HepG2 (cell line): ENCODE results near the gene CCDC57. TPM values are rescaled to one million over a fixed set of nuclear protein-coding genes. Genes with fewer than 3 reads are reported as not detected.

Experiments used
- AKAP8 ChIP-seq: sonication (generic); formaldehyde crosslinking; IDR thresholded peaks from 2 replicates; pipeline ENCODE4 v1.5.1; 2020; ENCODE audit warnings: mild to moderate bottlenecking, missing genetic modification reagents
- CENPT ChIP-seq: sonication (generic); formaldehyde crosslinking; IDR thresholded peaks from 2 replicates; pipeline ENCODE4 v1.8.0; 2022; ENCODE audit warnings: low read depth, mild to moderate bottlenecking, moderate library complexity, missing genetic modification reagents
- GLI4 ChIP-seq: sonication (generic); formaldehyde crosslinking; IDR thresholded peaks from 2 replicates; pipeline ENCODE4 v1.5.1; 2020; ENCODE audit warnings: missing genetic modification reagents, mild to moderate bottlenecking, moderate library complexity, borderline replicate concordance
- KDM3A ChIP-seq: IDR thresholded peaks from 2 replicates; pipeline ENCODE4 v1.6.1; 2018; ENCODE audit warnings: low read depth, missing compliant biosample characterization
- MLLT10 ChIP-seq: sonication (generic); formaldehyde crosslinking; IDR thresholded peaks from 2 replicates; pipeline ENCODE4 v1.4.0; 2020; ENCODE audit warnings: missing genetic modification reagents
- NFIB ChIP-seq: sonication (generic); formaldehyde crosslinking; IDR thresholded peaks from 2 replicates; pipeline ENCODE4 v1.9.0; 2021; ENCODE audit warnings: missing genetic modification reagents, mild to moderate bottlenecking, borderline replicate concordance
- PRPF4 ChIP-seq: fragments of 200-400 bp; formaldehyde crosslinking; IDR thresholded peaks from 2 replicates; pipeline ENCODE4 v1.6.1; 2016; ENCODE audit warnings: low read length, low read depth; ENCODE audit not compliant: poor library complexity, severe bottlenecking
- RBFOX2 ChIP-seq: fragments of 200-400 bp; formaldehyde crosslinking; IDR thresholded peaks from 2 replicates; pipeline ENCODE4 v1.6.1; 2017; ENCODE audit warnings: low read depth, mild to moderate bottlenecking, low read length
- REL ChIP-seq: sonication (generic); formaldehyde crosslinking; conservative IDR thresholded peaks from 2 replicates; pipeline ENCODE4 v1.8.0; 2022; ENCODE audit warnings: mild to moderate bottlenecking, missing genetic modification reagents, moderate library complexity
- SNRNP70 ChIP-seq: fragments of 200-400 bp; formaldehyde crosslinking; IDR thresholded peaks from 2 replicates; pipeline ENCODE4 v1.6.1; 2017; ENCODE audit warnings: mild to moderate bottlenecking, low read depth, low read length, moderate library complexity
- ZNF253 ChIP-seq: sonication (generic); formaldehyde crosslinking; IDR thresholded peaks from 2 replicates; pipeline ENCODE4 v1.8.0; 2022; ENCODE audit warnings: mild to moderate bottlenecking, missing genetic modification reagents, borderline replicate concordance
- ZNF451 ChIP-seq: sonication (generic); formaldehyde crosslinking; IDR thresholded peaks from 2 replicates; pipeline ENCODE4 v1.5.0; 2020; ENCODE audit warnings: mild to moderate bottlenecking, missing genetic modification reagents
- ZNF558 ChIP-seq: sonication (generic); formaldehyde crosslinking; IDR thresholded peaks from 2 replicates; pipeline ENCODE4 v1.9.0; 2022; ENCODE audit warnings: mild to moderate bottlenecking, missing genetic modification reagents, borderline replicate concordance
- ZNF616 ChIP-seq: sonication (generic); formaldehyde crosslinking; IDR thresholded peaks from 2 replicates; pipeline ENCODE4 v1.5.0; 2020; ENCODE audit warnings: low read depth, mild to moderate bottlenecking, missing genetic modification reagents
- ZNF670 ChIP-seq: sonication (generic); formaldehyde crosslinking; IDR thresholded peaks from 2 replicates; pipeline ENCODE4 v1.8.0; 2022; ENCODE audit warnings: mild to moderate bottlenecking, missing genetic modification reagents, borderline replicate concordance
- ZSCAN21 ChIP-seq: sonication (generic); formaldehyde crosslinking; IDR thresholded peaks from 2 replicates; pipeline ENCODE4 v1.8.0; 2022; ENCODE audit warnings: mild to moderate bottlenecking, missing genetic modification reagents, moderate library complexity, borderline replicate concordance
- polyA plus RNA-seq, 8 experiments: library from polyadenylated mRNA; depleted of rRNA in 3 of 8; stranded (reverse) in 7 of 8; unstranded in 1 of 8; fragments of >200 nt; fragmentation: Illumina TruSeq in 4 of 8; extraction: Trizol in 4 of 8; gene quantifications; 2 replicates each; pipeline versions ENCODE4 v1.2.1 to v1.2.3, GENCODE V29; 2011 to 2016; ENCODE audit warnings: low read depth in 4 of 8, missing spikeins in 1 of 8, mixed read lengths in 1 of 8; ENCODE audit not compliant: insufficient read depth in 1 of 8
- total RNA-seq, 5 experiments: library from RNA; depleted of rRNA; stranded (reverse); fragments of >200 nt; fragmentation: Illumina TruSeq; extraction: Trizol; gene quantifications; 2 replicates each; pipeline ENCODE4 v1.2.3, GENCODE V29; 2016; ENCODE audit warnings: low read depth in 1 of 5
- TF ChIP-seq, protein P1 (sequence below): sonication (generic); formaldehyde crosslinking; IDR thresholded peaks from 2 replicates; pipeline ENCODE4 v1.8.1; 2022; ENCODE audit warnings: low read depth, mild to moderate bottlenecking, missing genetic modification reagents
- TF ChIP-seq, protein P2 (sequence below): sonication (generic); formaldehyde crosslinking; IDR thresholded peaks from 2 replicates; pipeline ENCODE4 v1.4.0; 2020; ENCODE audit warnings: mild to moderate bottlenecking, missing genetic modification reagents
- TF ChIP-seq, protein P3 (sequence below): sonication (generic); formaldehyde crosslinking; conservative IDR thresholded peaks from 2 replicates; pipeline ENCODE4 v1.8.0; 2022; ENCODE audit warnings: mild to moderate bottlenecking, moderate library complexity, missing genetic modification reagents

CCDC57 gene
- total and polyA plus RNA-seq, 2 of the 13 experiments (the other 11 are each of a cell fraction or from before 2014, with no cell fraction given) = 59.3 to 59.9 TPM

DNA sequence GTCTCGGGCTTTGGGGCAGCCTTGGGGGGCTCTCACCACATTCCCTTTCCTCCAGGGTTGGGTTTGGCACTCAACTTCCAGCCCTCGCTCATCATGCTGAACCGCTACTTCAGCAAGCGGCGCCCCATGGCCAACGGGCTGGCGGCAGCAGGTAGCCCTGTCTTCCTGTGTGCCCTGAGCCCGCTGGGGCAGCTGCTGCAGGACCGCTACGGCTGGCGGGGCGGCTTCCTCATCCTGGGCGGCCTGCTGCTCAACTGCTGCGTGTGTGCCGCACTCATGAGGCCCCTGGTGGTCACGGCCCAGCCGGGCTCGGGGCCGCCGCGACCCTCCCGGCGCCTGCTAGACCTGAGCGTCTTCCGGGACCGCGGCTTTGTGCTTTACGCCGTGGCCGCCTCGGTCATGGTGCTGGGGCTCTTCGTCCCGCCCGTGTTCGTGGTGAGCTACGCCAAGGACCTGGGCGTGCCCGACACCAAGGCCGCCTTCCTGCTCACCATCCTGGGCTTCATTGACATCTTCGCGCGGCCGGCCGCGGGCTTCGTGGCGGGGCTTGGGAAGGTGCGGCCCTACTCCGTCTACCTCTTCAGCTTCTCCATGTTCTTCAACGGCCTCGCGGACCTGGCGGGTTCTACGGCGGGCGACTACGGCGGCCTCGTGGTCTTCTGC lies 24.6 kb upstream of the CCDC57 start (continued):
- TF ChIP-seq, protein P1, sequence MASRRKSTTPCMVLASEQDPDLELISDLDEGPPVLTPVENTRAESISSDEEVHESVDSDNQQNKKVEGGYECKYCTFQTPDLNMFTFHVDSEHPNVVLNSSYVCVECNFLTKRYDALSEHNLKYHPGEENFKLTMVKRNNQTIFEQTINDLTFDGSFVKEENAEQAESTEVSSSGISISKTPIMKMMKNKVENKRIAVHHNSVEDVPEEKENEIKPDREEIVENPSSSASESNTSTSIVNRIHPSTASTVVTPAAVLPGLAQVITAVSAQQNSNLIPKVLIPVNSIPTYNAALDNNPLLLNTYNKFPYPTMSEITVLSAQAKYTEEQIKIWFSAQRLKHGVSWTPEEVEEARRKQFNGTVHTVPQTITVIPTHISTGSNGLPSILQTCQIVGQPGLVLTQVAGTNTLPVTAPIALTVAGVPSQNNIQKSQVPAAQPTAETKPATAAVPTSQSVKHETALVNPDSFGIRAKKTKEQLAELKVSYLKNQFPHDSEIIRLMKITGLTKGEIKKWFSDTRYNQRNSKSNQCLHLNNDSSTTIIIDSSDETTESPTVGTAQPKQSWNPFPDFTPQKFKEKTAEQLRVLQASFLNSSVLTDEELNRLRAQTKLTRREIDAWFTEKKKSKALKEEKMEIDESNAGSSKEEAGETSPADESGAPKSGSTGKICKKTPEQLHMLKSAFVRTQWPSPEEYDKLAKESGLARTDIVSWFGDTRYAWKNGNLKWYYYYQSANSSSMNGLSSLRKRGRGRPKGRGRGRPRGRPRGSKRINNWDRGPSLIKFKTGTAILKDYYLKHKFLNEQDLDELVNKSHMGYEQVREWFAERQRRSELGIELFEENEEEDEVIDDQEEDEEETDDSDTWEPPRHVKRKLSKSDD = 0 out of 2 replicates have a peak, but pooled peaks have one; percentile 66
- no peak for TF ChIP-seq MLLT10
- TF ChIP-seq ZNF253 (CRISPR knock-in tag) = 0 out of 2 replicates have a peak, but pooled peaks have one; percentile 58
- 0 out of 2 replicates have a peak, but pooled peaks have one; percentile 24 for TF ChIP-seq AKAP8 (CRISPR knock-in tag)
- TF ChIP-seq, protein P2, sequence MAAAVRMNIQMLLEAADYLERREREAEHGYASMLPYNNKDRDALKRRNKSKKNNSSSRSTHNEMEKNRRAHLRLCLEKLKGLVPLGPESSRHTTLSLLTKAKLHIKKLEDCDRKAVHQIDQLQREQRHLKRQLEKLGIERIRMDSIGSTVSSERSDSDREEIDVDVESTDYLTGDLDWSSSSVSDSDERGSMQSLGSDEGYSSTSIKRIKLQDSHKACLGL (CRISPR knock-in tag) = 0 out of 2 replicates have a peak, but pooled peaks have one; percentile 31
- TF ChIP-seq ZNF670 (CRISPR knock-in tag) = 0 out of 2 replicates have a peak, but pooled peaks have one; percentile 36
- TF ChIP-seq GLI4 (CRISPR knock-in tag) = 0 out of 2 replicates have a peak, but pooled peaks have one; percentile 33
- TF ChIP-seq, protein P3, sequence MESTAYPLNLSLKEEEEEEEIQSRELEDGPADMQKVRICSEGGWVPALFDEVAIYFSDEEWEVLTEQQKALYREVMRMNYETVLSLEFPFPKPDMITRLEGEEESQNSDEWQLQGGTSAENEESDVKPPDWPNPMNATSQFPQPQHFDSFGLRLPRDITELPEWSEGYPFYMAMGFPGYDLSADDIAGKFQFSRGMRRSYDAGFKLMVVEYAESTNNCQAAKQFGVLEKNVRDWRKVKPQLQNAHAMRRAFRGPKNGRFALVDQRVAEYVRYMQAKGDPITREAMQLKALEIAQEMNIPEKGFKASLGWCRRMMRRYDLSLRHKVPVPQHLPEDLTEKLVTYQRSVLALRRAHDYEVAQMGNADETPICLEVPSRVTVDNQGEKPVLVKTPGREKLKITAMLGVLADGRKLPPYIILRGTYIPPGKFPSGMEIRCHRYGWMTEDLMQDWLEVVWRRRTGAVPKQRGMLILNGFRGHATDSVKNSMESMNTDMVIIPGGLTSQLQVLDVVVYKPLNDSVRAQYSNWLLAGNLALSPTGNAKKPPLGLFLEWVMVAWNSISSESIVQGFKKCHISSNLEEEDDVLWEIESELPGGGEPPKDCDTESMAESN (CRISPR knock-in tag) = no peak
- TF ChIP-seq PRPF4 = peak; percentile 18
- TF ChIP-seq KDM3A (CRISPR knock-in tag) = 0 out of 2 replicates have a peak, but pooled peaks have one; percentile 28
- no peak for TF ChIP-seq ZNF616
- peak; percentile 40; the same call in 1 of the 2 replicates for TF ChIP-seq ZNF558 (CRISPR knock-in tag)
- peak; percentile 82 for TF ChIP-seq RBFOX2
- 0 out of 2 replicates have a peak, but pooled peaks have one; percentile 51 for TF ChIP-seq CENPT
- peak; percentile 39; the same call in 1 of the 2 replicates for TF ChIP-seq SNRNP70
- peak; percentile 60; the same call in 1 of the 2 replicates for TF ChIP-seq REL (CRISPR knock-in tag)
- 0 out of 2 replicates have a peak, but pooled peaks have one; percentile 11 for TF ChIP-seq ZNF451 (CRISPR knock-in tag)
- TF ChIP-seq NFIB (CRISPR knock-in tag) = 0 out of 2 replicates have a peak, but pooled peaks have one; percentile 14
- 0 out of 2 replicates have a peak, but pooled peaks have one; percentile 29 for TF ChIP-seq ZSCAN21
